Spleen (tissue), 3 donors: Measurements from ENCODE around the gene PRRT1B.

ENCODE experiments used
- POLR2A ChIP-seq, 3 donors: fragments of 450-650 bp; IDR thresholded peaks; one replicate each; pipeline ENCODE4 v1.5.1; 2017; ENCODE audit warnings: antibody characterized with exemption in 3 of 3, mild to moderate bottlenecking in 1 of 3
- POLR2AphosphoS5 ChIP-seq, 3 donors: sonication (generic); formaldehyde crosslinking; IDR thresholded peaks; one replicate each; pipeline ENCODE4 v1.5.1; 2017; ENCODE audit warnings: antibody characterized with exemption in 3 of 3

DNA sequence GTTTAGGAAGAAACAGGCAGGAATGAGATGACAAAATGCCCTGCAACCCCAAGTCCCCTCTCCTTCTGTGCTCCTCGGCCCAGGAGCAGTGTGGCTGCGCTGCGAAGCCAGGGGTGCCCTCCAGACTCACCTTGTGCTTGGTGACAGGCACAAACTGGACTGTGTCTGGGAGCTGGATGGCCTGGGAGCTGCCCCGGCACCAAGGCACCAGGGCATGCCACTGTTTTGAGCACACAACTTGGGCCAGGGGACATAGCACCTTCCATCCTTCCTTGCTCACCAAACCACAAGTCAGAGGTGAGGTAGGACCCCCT, 51.1 kb downstream of the PRRT1B start:
- peak in 1 of 3 donors; percentile 46 for TF ChIP-seq POLR2AphosphoS5 (IDR thresholded peaks at IDR 0.05)
- TF ChIP-seq POLR2A (IDR thresholded peaks at IDR 0.05): no peak
